ENCODE results near the gene CDKL1. TPM values are rescaled to one million over a fixed set of nuclear protein-coding genes. Genes with fewer than 3 reads are reported as not detected.

CDKL1 gene
- total and polyA plus RNA-seq, 5 donors from 2014 or later, result 2.9 to 6.5 (median 4.9) TPM

DNA sequence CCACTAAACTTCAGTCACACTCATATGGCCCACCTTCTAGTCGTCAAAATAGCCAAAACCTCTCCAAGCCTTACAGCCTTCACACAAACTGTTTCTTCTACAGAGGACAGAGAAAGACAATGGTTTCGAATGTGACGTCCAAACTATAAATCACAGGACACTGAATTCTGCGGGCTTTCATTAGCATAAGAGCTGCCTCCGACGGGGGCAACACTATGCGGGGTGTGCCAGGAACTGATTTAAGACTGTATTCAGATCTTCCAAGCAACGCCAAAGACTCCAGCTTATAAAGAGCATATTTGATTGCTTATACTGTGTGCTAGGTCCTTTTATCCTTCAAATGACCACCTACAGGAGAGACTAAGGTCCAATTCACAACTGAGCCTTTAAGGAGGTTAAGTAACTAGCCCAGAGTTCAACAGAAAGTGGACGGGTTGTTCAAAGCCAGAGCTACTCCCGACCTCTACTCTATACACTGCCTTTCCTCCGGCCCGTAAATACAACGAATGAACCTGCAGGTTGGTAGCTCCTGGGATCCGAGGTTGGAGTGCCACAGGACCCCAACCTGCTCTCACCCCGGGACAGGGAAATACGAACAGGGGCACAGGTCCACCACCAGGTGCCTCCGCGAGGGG is 85.2 kb downstream of the CDKL1 start:
- H3K27ac Mint-ChIP-seq, result peak overlapping the region; percentile 45 to 97 (median 96)
- ATAC-seq (ENCODE audit: low read depth in 2 of 2) (no peak), DNase-seq (peak in 1 of 3 donors; percentile 4)
- H3K27me3 Mint-ChIP-seq, result no peaks in the 10 kb centered on the region
- no peaks in the 10 kb centered on the region for H3K36me3 ChIP-seq (ENCODE audit: control insufficient read depth, insufficient read depth, low read length)
- H3K36me3 Mint-ChIP-seq, result peaks cover 11% of the 10 kb centered on the region
- no peaks in the 10 kb centered on the region for H3K9me3 ChIP-seq (ENCODE audit: control insufficient read depth in 2 of 2, low read length in 2 of 2)
- H3K27me3 ChIP-seq (ENCODE audit: control insufficient read depth, insufficient read depth, low read length), result no peaks in the 10 kb centered on the region
- H3K9me3 Mint-ChIP-seq, result peaks cover 0 to 1% (median 0%) of the 10 kb centered on the region in 7 donors
- H3K27ac ChIP-seq (ENCODE audit: insufficient read depth, low read length, poor library complexity, severe bottlenecking), result peak overlapping the region; percentile 91
- H3K4me1 ChIP-seq (ENCODE audit: control insufficient read depth, insufficient read depth, low read length, poor library complexity, severe bottlenecking), result peaks cover 21% of the 10 kb centered on the region
- peak overlapping the region; percentile 95 for H3K4me3 ChIP-seq (ENCODE audit: low read depth, low read length)
- H3K4me3 Mint-ChIP-seq, result peak overlapping the region; percentile 95 to 97 (median 95)
- H3K4me1 Mint-ChIP-seq, result peaks cover 21 to 49% (median 31%) of the 10 kb centered on the region in 4 donors

DNA sequence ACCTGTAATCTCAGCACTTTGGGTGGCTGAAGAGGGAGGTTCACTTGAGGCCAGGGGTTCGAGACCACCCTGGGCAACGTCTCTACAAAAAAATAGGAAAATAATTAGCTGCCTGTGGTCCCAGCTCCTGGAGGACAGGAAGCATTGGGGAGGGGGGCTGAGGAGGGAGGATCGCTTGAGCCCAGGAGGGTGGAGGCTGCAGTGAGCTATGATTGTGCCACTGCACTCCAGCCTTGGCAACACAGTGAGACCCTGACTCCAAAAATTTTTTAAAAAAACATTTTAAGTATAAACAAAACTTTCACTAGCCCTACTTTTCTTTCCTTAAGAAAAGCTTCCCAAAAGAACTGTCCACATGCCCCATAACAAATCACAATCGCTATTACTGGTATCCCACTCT is 86.2 kb downstream of the CDKL1 start:
- Histone ChIP-seq H3K4me3 (ENCODE audit: low read depth, low read length) (no peak overlapping the region), H3K36me3 (ENCODE audit: control insufficient read depth, insufficient read depth, low read length) (no peaks in the 10 kb centered on the region), H3K9me3 (ENCODE audit: control insufficient read depth in 2 of 2, low read length in 2 of 2) (no peaks in the 10 kb centered on the region), H3K4me1 (ENCODE audit: control insufficient read depth, insufficient read depth, low read length, poor library complexity, severe bottlenecking) (peaks cover 21% of the 10 kb centered on the region), H3K27me3 (ENCODE audit: control insufficient read depth, insufficient read depth, low read length) (no peaks in the 10 kb centered on the region), H3K27ac (ENCODE audit: insufficient read depth, low read length, poor library complexity, severe bottlenecking) (no peak overlapping the region)
- H3K36me3 Mint-ChIP-seq, result peaks cover 5% of the 10 kb centered on the region
- H3K9me3 Mint-ChIP-seq, result peaks cover 0 to 1% (median 0%) of the 10 kb centered on the region in 7 donors
- no peaks in the 10 kb centered on the region for H3K27me3 Mint-ChIP-seq
- peak overlapping the region in 1 of 3 donors; percentile 96 for H3K27ac Mint-ChIP-seq
- peak overlapping the region in 3 of 4 donors; percentile 33 to 95 (median 36) for H3K4me3 Mint-ChIP-seq
- ATAC-seq (ENCODE audit: low read depth in 2 of 2) (no peak), DNase-seq (no peak)
- H3K4me1 Mint-ChIP-seq, result peaks cover 13 to 40% (median 25%) of the 10 kb centered on the region in 4 donors

DNA sequence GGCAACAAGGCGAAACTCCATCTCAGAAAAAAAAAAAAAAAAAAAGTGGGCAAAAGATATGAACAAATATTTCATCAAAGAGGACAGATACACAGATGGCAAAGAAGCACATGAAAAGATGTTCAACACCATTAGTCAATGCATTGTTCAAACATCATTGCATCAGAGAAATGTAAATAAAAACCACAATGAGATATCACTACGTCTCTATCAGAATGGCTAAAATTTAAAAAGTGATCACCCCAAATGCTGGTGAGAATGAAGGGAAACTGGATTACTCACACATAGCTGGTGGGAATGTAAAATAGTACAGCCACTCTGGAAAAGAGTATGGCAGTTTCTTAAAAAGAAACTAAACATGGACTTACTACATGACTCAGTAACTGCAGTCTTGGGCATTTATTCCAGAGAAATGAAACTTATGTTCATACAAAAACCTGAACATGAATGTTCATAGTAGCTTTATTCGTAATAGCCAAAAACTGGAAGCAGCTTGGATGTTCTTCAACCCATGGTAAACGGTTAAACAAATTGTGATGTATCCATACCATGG is 88.2 kb downstream of the CDKL1 start:
- Mint-ChIP-seq H3K27ac (no peak overlapping the region), H3K27me3 (no peaks in the 10 kb centered on the region), H3K4me3 (no peak overlapping the region), H3K36me3 (no peaks in the 10 kb centered on the region), H3K9me3 (peaks cover 0 to 1% (median 0%) of the 10 kb centered on the region in 7 donors), H3K4me1 (peaks cover 13 to 31% (median 17%) of the 10 kb centered on the region in 4 donors)
- no peak overlapping the region for H3K27ac ChIP-seq (ENCODE audit: insufficient read depth, low read length, poor library complexity, severe bottlenecking)
- H3K4me3 ChIP-seq (ENCODE audit: low read depth, low read length), result no peak overlapping the region
- DNase-seq, result no peak
- peaks cover 18% of the 10 kb centered on the region for H3K4me1 ChIP-seq (ENCODE audit: control insufficient read depth, insufficient read depth, low read length, poor library complexity, severe bottlenecking)
- no peaks in the 10 kb centered on the region for H3K27me3 ChIP-seq (ENCODE audit: control insufficient read depth, insufficient read depth, low read length)
- no peaks in the 10 kb centered on the region for H3K9me3 ChIP-seq (ENCODE audit: control insufficient read depth in 2 of 2, low read length in 2 of 2)
- no peaks in the 10 kb centered on the region for H3K36me3 ChIP-seq (ENCODE audit: control insufficient read depth, insufficient read depth, low read length)
- ATAC-seq (ENCODE audit: low read depth in 2 of 2), result no peak

DNA sequence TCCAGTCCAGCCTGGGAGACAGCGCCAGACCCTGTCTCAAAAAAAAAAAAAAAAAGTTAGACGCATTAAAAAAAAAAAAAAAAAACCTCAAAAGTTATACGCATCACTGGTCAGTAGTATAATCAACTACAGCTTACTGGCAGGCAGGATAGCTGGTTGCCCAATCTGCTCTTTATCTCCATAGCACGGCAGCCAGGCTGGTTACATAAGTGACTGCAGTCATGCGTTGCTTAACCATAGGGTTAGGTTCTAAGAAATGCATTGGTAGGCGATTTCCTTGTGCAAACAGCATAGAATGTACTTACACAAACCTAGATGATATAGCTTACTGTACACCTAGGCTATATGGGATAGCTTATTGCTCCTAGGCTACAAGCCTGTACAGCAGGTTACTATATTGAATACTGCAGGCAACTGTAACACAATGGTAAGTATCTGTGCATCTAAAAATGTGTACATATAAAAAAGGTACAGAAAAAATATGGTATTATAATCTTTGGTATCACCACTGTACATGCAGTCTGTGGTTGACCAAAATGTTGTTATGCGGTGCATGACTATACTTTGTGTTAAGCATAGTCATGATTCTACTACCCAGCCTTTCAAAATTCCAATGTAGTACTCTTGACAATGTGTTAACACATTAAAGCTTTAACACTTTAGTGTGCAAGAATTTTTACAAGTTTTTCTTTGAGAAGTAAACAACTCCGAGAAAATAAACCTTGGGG is 92.8 kb downstream of the CDKL1 start:
- Mint-ChIP-seq H3K4me1 (peaks cover 0 to 12% (median 6%) of the 10 kb centered on the region in 4 donors), H3K4me3 (no peak overlapping the region), H3K27me3 (no peaks in the 10 kb centered on the region), H3K27ac (no peak overlapping the region), H3K9me3 (no peaks in the 10 kb centered on the region), H3K36me3 (peaks cover 23% of the 10 kb centered on the region)
- H3K36me3 ChIP-seq (ENCODE audit: control insufficient read depth, insufficient read depth, low read length), result no peaks in the 10 kb centered on the region
- no peak for DNase-seq
- no peak overlapping the region for H3K27ac ChIP-seq (ENCODE audit: insufficient read depth, low read length, poor library complexity, severe bottlenecking)
- H3K4me3 ChIP-seq (ENCODE audit: low read depth, low read length), result no peak overlapping the region
- H3K9me3 ChIP-seq (ENCODE audit: control insufficient read depth in 2 of 2, low read length in 2 of 2), result no peaks in the 10 kb centered on the region
- no peaks in the 10 kb centered on the region for H3K27me3 ChIP-seq (ENCODE audit: control insufficient read depth, insufficient read depth, low read length)
- no peak for ATAC-seq (ENCODE audit: low read depth in 2 of 2)
- H3K4me1 ChIP-seq (ENCODE audit: control insufficient read depth, insufficient read depth, low read length, poor library complexity, severe bottlenecking), result no peaks in the 10 kb centered on the region

DNA sequence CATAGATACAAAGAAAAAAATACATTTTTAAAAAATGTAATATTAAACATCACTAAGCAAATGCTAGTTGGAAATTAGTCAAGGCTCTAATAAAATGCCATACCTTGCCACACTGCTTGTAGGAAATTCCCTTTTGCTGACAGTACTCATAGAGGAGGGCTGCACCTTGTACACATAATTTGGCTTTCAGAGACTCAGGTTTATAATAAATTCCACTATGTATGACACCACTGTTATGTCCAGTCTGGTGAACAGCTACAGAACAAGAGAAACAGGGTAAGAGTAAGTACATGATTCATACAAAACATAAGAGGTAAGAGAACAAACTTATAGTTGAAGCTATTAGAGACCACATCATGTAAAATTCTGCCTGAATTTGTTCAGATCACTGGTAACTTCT is 94.8 kb downstream of the CDKL1 start:
- Histone ChIP-seq H3K9me3 (ENCODE audit: control insufficient read depth in 2 of 2, low read length in 2 of 2) (no peaks in the 10 kb centered on the region), H3K27me3 (ENCODE audit: control insufficient read depth, insufficient read depth, low read length) (no peaks in the 10 kb centered on the region), H3K4me1 (ENCODE audit: control insufficient read depth, insufficient read depth, low read length, poor library complexity, severe bottlenecking) (no peaks in the 10 kb centered on the region), H3K4me3 (ENCODE audit: low read depth, low read length) (no peak overlapping the region), H3K36me3 (ENCODE audit: control insufficient read depth, insufficient read depth, low read length) (no peaks in the 10 kb centered on the region), H3K27ac (ENCODE audit: insufficient read depth, low read length, poor library complexity, severe bottlenecking) (no peak overlapping the region)
- peaks cover 0 to 19% (median 1%) of the 10 kb centered on the region in 4 donors for H3K4me1 Mint-ChIP-seq
- no peak overlapping the region for H3K27ac Mint-ChIP-seq
- no peaks in the 10 kb centered on the region for H3K27me3 Mint-ChIP-seq
- no peak for ATAC-seq (ENCODE audit: low read depth in 2 of 2)
- peaks cover 31% of the 10 kb centered on the region for H3K36me3 Mint-ChIP-seq
- DNase-seq, result no peak
- H3K9me3 Mint-ChIP-seq, result peaks cover 0 to 2% (median 0%) of the 10 kb centered on the region in 7 donors
- H3K4me3 Mint-ChIP-seq, result no peak overlapping the region

DNA sequence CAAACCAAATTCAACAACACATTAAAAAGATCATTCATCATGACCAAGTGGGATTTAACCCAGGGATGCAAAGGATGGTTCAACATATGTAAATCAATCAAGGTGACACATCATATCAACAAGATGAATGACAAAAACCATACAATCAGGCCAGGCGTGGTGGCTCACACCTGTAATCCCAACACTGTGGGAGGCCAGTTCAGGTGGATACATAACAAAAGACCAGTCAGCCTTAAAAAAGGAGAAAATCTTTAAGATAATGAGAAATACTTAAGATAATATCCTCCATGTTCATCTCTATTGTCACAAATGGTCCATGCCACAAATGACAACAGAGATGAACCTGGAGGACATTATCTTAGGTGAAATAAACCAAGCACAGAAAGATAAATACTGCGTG is 97.1 kb downstream of the CDKL1 start:
- Histone ChIP-seq H3K9me3 (ENCODE audit: control insufficient read depth in 2 of 2, low read length in 2 of 2) (no peaks in the 10 kb centered on the region), H3K36me3 (ENCODE audit: control insufficient read depth, insufficient read depth, low read length) (no peaks in the 10 kb centered on the region), H3K27ac (ENCODE audit: insufficient read depth, low read length, poor library complexity, severe bottlenecking) (no peak overlapping the region), H3K27me3 (ENCODE audit: control insufficient read depth, insufficient read depth, low read length) (no peaks in the 10 kb centered on the region), H3K4me3 (ENCODE audit: low read depth, low read length) (no peak overlapping the region), H3K4me1 (ENCODE audit: control insufficient read depth, insufficient read depth, low read length, poor library complexity, severe bottlenecking) (no peaks in the 10 kb centered on the region)
- DNase-seq (no peak), ATAC-seq (ENCODE audit: low read depth in 2 of 2) (no peak)
- peaks cover 0 to 15% (median 1%) of the 10 kb centered on the region in 4 donors for H3K4me1 Mint-ChIP-seq
- no peak overlapping the region for H3K4me3 Mint-ChIP-seq
- no peaks in the 10 kb centered on the region for H3K27me3 Mint-ChIP-seq
- H3K36me3 Mint-ChIP-seq, result peaks cover 31% of the 10 kb centered on the region
- peaks cover 0 to 2% (median 0%) of the 10 kb centered on the region in 7 donors for H3K9me3 Mint-ChIP-seq
- peak overlapping the region in 1 of 3 donors; percentile 28 for H3K27ac Mint-ChIP-seq

DNA sequence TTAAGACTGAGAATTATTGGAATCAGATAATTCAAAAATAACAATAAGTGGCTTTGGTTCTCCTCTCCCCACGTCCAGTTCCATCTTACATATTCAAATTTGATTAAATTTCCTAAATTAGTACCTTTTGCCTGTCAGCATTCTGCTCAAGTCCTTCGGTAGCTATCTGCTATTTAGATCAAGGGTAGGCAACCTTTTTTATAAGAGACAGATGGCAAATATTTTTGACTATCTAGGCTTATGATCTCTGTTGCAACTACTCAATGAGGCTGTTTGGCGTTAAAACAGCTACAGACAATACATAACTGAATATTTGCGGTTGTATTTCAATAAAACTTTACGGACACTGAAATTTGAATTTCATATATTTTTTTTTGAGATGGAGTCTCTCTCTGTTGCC is 106.4 kb downstream of the CDKL1 start:
- Mint-ChIP-seq H3K27me3 (no peaks in the 10 kb centered on the region), H3K4me3 (no peak overlapping the region), H3K9me3 (no peaks in the 10 kb centered on the region), H3K27ac (no peak overlapping the region), H3K4me1 (no peaks in the 10 kb centered on the region), H3K36me3 (peaks cover 14% of the 10 kb centered on the region)
- ATAC-seq (ENCODE audit: low read depth in 2 of 2), result no peak
- DNase-seq, result no peak
- Histone ChIP-seq H3K4me1 (ENCODE audit: control insufficient read depth, insufficient read depth, low read length, poor library complexity, severe bottlenecking) (no peaks in the 10 kb centered on the region), H3K9me3 (ENCODE audit: control insufficient read depth in 2 of 2, low read length in 2 of 2) (no peaks in the 10 kb centered on the region), H3K27ac (ENCODE audit: insufficient read depth, low read length, poor library complexity, severe bottlenecking) (no peak overlapping the region), H3K4me3 (ENCODE audit: low read depth, low read length) (no peak overlapping the region), H3K27me3 (ENCODE audit: control insufficient read depth, insufficient read depth, low read length) (no peaks in the 10 kb centered on the region), H3K36me3 (ENCODE audit: control insufficient read depth, insufficient read depth, low read length) (no peaks in the 10 kb centered on the region)
